ELR (cell line): Measurements from ENCODE around the gene CENPN.

ENCODE experiments used
- DNase-seq: peaks from one replicate; pipeline ENCODE4 v3.0.0-alpha.2; 2015; ENCODE audit warnings: low read depth

Gene CENPN

GRCh38 chr16:81077076-81077940 lies 70.3 kb downstream of the CENPN start, which contains the start of gene C16orf46:
Gene C16orf46 (minus strand): TSS chr16:81077238. CDS start chr16:81063955, 13,283 bp downstream.
- peak; percentile 97 for DNase-seq

- no peak for DNase-seq
Observed at GRCh38 chr16:81080233-81080632, 73.2 kb downstream of the CENPN start.

GRCh38 chr16:81081014-81081413 lies 74.0 kb downstream of the CENPN start:
- DNase-seq = no peak
